ENCODE results near the gene CRHR1. TPM values are rescaled to one million over a fixed set of nuclear protein-coding genes. Genes with fewer than 3 reads are reported as not detected.

CRHR1 gene
- total RNA-seq (not detected), total RNA-seq (0 to 0.12 (median 0) reads per million in 29 experiments)
- not detected for total RNA-seq (2013)

GRCh38 chr17:45784293-45784740, at the start of gene CRHR1:
Gene CRHR1, plus strand, starts transcription at chr17:45784320. Its CDS starts 225 bp downstream, at chr17:45784545.
- peak within 1 kb of the TSS; percentile 45 to 58 for H3K4me3 ChIP-seq (ENCODE audit: control insufficient read depth in 1 of 2, extremely low read depth in 1 of 2, low read length in 1 of 2)
- 2% methylated on average over 48 of the region's 56 CpGs for WGBS (ENCODE audit: insufficient coverage)
- POLR2A ChIA-PET: no interaction called here
- peaks cover 0 to 20% of the 10 kb centered on the region in 2 experiments for H3K4me1 ChIP-seq (ENCODE audit: control insufficient read depth in 1 of 2, extremely low read depth in 1 of 2, insufficient read depth in 2 of 2, low read length in 2 of 2)
- Mint-ChIP-seq H3K9me3 (no peaks in the 10 kb centered on the region), H3K36me3 (no peaks in the 10 kb centered on the region), H3K27me3 (peaks cover 59 to 73% of the 10 kb centered on the region in 2 donors), H3K4me3 (peak within 1 kb of the TSS; percentile 70 to 75 (median 71)), H3K27ac (no peak within 1 kb of the TSS), H3K4me1 (peaks cover 0 to 17% (median 8%) of the 10 kb centered on the region in 3 donors)
- no peaks in the 10 kb centered on the region for H3K9me3 ChIP-seq
- ATAC-seq (replicated peaks in 1 of 4) (peak; percentile 14 to 31 (median 18)), DNase-seq (peak in 1 of 35 experiments; percentile 6)
- CTCF ChIA-PET: no interaction called here
- H3K36me3 ChIP-seq (ENCODE audit: control insufficient read depth in 2 of 2, extremely low read depth in 1 of 2, insufficient read depth in 1 of 2, low read length in 1 of 2): no peaks in the 10 kb centered on the region
- H3K27ac ChIP-seq (ENCODE audit: low read length): no peak within 1 kb of the TSS
- H3K27me3 ChIP-seq (replicated peaks in 1 of 2; ENCODE audit: control insufficient read depth in 2 of 2, extremely low read depth in 1 of 2, insufficient read depth in 2 of 2, low read length in 1 of 2): peaks cover 16 to 74% of the 10 kb centered on the region in 2 experiments

- no peak overlapping the region for H3K4me3 Mint-ChIP-seq
- 67% methylated on average over 1 of the region's 3 CpGs for WGBS (ENCODE audit: insufficient coverage)
These were observed 49.5 kb upstream of the CRHR1 start for GRCh38 chr17:45734598-45734997.

GRCh38 chr17:45735488-45735887, 48.6 kb upstream of the CRHR1 start:
- no peaks in the 10 kb centered on the region for H3K9me3 ChIP-seq
- ChIA-PET POLR2A (no interaction called here), CTCF (no interaction called here)
- WGBS (ENCODE audit: insufficient coverage): 0% methylated on average over 1 of the region's 1 CpG
- no peak overlapping the region for H3K27ac ChIP-seq (ENCODE audit: low read length)
- DNase-seq: no peak
- H3K27ac Mint-ChIP-seq: no peak overlapping the region
- H3K4me1 ChIP-seq (ENCODE audit: control insufficient read depth in 1 of 2, extremely low read depth in 1 of 2, insufficient read depth in 2 of 2, low read length in 2 of 2): no peaks in the 10 kb centered on the region
- H3K27me3 ChIP-seq (replicated peaks in 1 of 2; ENCODE audit: control insufficient read depth in 2 of 2, extremely low read depth in 1 of 2, insufficient read depth in 2 of 2, low read length in 1 of 2): peaks cover 0 to 26% of the 10 kb centered on the region in 2 experiments
- ATAC-seq (replicated peaks in 1 of 4): no peak
- peaks cover 19 to 28% of the 10 kb centered on the region in 2 donors for H3K27me3 Mint-ChIP-seq
- H3K9me3 Mint-ChIP-seq: peaks cover 7 to 14% (median 10%) of the 10 kb centered on the region in 3 donors
- no peaks in the 10 kb centered on the region for H3K36me3 ChIP-seq (ENCODE audit: control insufficient read depth in 2 of 2, extremely low read depth in 1 of 2, insufficient read depth in 1 of 2, low read length in 1 of 2)
- peaks cover 0 to 4% (median 0%) of the 10 kb centered on the region in 3 donors for H3K4me1 Mint-ChIP-seq
- peaks cover 6% of the 10 kb centered on the region for H3K36me3 Mint-ChIP-seq
- H3K4me3 Mint-ChIP-seq: no peak overlapping the region
- no peak overlapping the region for H3K4me3 ChIP-seq (ENCODE audit: control insufficient read depth in 1 of 2, extremely low read depth in 1 of 2, low read length in 1 of 2)

More at GRCh38 chr17:45734598-45734997, 49.5 kb upstream of the CRHR1 start:
- no peak overlapping the region for H3K27ac ChIP-seq (ENCODE audit: low read length)
- H3K4me1 Mint-ChIP-seq: no peaks in the 10 kb centered on the region
- peaks cover 0 to 22% of the 10 kb centered on the region in 2 experiments for H3K27me3 ChIP-seq (replicated peaks in 1 of 2; ENCODE audit: control insufficient read depth in 2 of 2, extremely low read depth in 1 of 2, insufficient read depth in 2 of 2, low read length in 1 of 2)
- CTCF ChIA-PET: no interaction called here
- H3K9me3 ChIP-seq: no peaks in the 10 kb centered on the region
- H3K4me1 ChIP-seq (ENCODE audit: control insufficient read depth in 1 of 2, extremely low read depth in 1 of 2, insufficient read depth in 2 of 2, low read length in 2 of 2): no peaks in the 10 kb centered on the region
- H3K36me3 Mint-ChIP-seq: peaks cover 6% of the 10 kb centered on the region
- DNase-seq: no peak
- POLR2A ChIA-PET: no interaction called here
- H3K4me3 ChIP-seq (ENCODE audit: control insufficient read depth in 1 of 2, extremely low read depth in 1 of 2, low read length in 1 of 2): no peak overlapping the region
- ATAC-seq (replicated peaks in 1 of 4): no peak
- no peaks in the 10 kb centered on the region for H3K36me3 ChIP-seq (ENCODE audit: control insufficient read depth in 2 of 2, extremely low read depth in 1 of 2, insufficient read depth in 1 of 2, low read length in 1 of 2)
- peaks cover 7 to 21% (median 10%) of the 10 kb centered on the region in 3 donors for H3K9me3 Mint-ChIP-seq
- peaks cover 25 to 26% of the 10 kb centered on the region in 2 donors for H3K27me3 Mint-ChIP-seq
- H3K27ac Mint-ChIP-seq: no peak overlapping the region

GRCh38 chr17:45739786-45740185, 44.3 kb upstream of the CRHR1 start:
- H3K4me1 Mint-ChIP-seq: peaks cover 0 to 7% (median 0%) of the 10 kb centered on the region in 3 donors
- 92% methylated on average over 2 of the region's 2 CpGs for WGBS (ENCODE audit: insufficient coverage)
- CTCF ChIA-PET: no interaction called here

GRCh38 chr17:45740553-45741330, 43.4 kb upstream of the CRHR1 start:
- Mint-ChIP-seq H3K27ac (no peak overlapping the region), H3K4me1 (peaks cover 0 to 7% (median 0%) of the 10 kb centered on the region in 3 donors), H3K4me3 (peak overlapping the region in 1 of 3 donors; percentile 24), H3K27me3 (peaks cover 24% of the 10 kb centered on the region in 2 donors), H3K9me3 (no peaks in the 10 kb centered on the region), H3K36me3 (no peaks in the 10 kb centered on the region)
- Histone ChIP-seq H3K27me3 (replicated peaks in 1 of 2; ENCODE audit: control insufficient read depth in 2 of 2, extremely low read depth in 1 of 2, insufficient read depth in 2 of 2, low read length in 1 of 2) (peaks cover 3 to 28% of the 10 kb centered on the region in 2 experiments), H3K36me3 (ENCODE audit: control insufficient read depth in 2 of 2, extremely low read depth in 1 of 2, insufficient read depth in 1 of 2, low read length in 1 of 2) (no peaks in the 10 kb centered on the region), H3K27ac (ENCODE audit: low read length) (no peak overlapping the region), H3K9me3 (no peaks in the 10 kb centered on the region), H3K4me1 (ENCODE audit: control insufficient read depth in 1 of 2, extremely low read depth in 1 of 2, insufficient read depth in 2 of 2, low read length in 2 of 2) (no peaks in the 10 kb centered on the region), H3K4me3 (ENCODE audit: control insufficient read depth in 1 of 2, extremely low read depth in 1 of 2, low read length in 1 of 2) (no peak overlapping the region)
- DNase-seq (peak in 2 of 35 experiments; percentile 3 to 7), ATAC-seq (replicated peaks in 1 of 4) (peak in 1 of 4 experiments; percentile 64)
- 80% methylated on average over 1 of the region's 5 CpGs for WGBS (ENCODE audit: insufficient coverage)
- ChIA-PET POLR2A (no interaction called here), CTCF (interaction anchor here in 1 of 2 donors (0.9 kb wide), 1 partner anchor 16 kb away, joined by 3 read pairs; no protein-coding TSS in a partner anchor)

More at GRCh38 chr17:45739786-45740185, 44.3 kb upstream of the CRHR1 start:
- Mint-ChIP-seq H3K4me3 (no peak overlapping the region), H3K27ac (no peak overlapping the region), H3K9me3 (no peaks in the 10 kb centered on the region), H3K27me3 (peaks cover 17 to 20% of the 10 kb centered on the region in 2 donors), H3K36me3 (no peaks in the 10 kb centered on the region)
- no peak for ATAC-seq (replicated peaks in 1 of 4)
- DNase-seq: no peak
- POLR2A ChIA-PET: no interaction called here
- peaks cover 3 to 23% of the 10 kb centered on the region in 2 experiments for H3K27me3 ChIP-seq (replicated peaks in 1 of 2; ENCODE audit: control insufficient read depth in 2 of 2, extremely low read depth in 1 of 2, insufficient read depth in 2 of 2, low read length in 1 of 2)
- no peaks in the 10 kb centered on the region for H3K36me3 ChIP-seq (ENCODE audit: control insufficient read depth in 2 of 2, extremely low read depth in 1 of 2, insufficient read depth in 1 of 2, low read length in 1 of 2)
- no peak overlapping the region for H3K27ac ChIP-seq (ENCODE audit: low read length)
- no peaks in the 10 kb centered on the region for H3K9me3 ChIP-seq
- H3K4me3 ChIP-seq (ENCODE audit: control insufficient read depth in 1 of 2, extremely low read depth in 1 of 2, low read length in 1 of 2): no peak overlapping the region
- H3K4me1 ChIP-seq (ENCODE audit: control insufficient read depth in 1 of 2, extremely low read depth in 1 of 2, insufficient read depth in 2 of 2, low read length in 2 of 2): no peaks in the 10 kb centered on the region

GRCh38 chr17:45742251-45742650, 41.9 kb upstream of the CRHR1 start:
- ChIA-PET CTCF (no interaction called here), POLR2A (no interaction called here)
- H3K9me3 ChIP-seq: no peaks in the 10 kb centered on the region
- no peak overlapping the region for H3K4me3 Mint-ChIP-seq
- H3K27ac Mint-ChIP-seq: no peak overlapping the region
- H3K9me3 Mint-ChIP-seq: no peaks in the 10 kb centered on the region
- ATAC-seq (replicated peaks in 1 of 4) (no peak), DNase-seq (no peak)
- no peak overlapping the region for H3K27ac ChIP-seq (ENCODE audit: low read length)
- peaks cover 3 to 40% of the 10 kb centered on the region in 2 experiments for H3K27me3 ChIP-seq (replicated peaks in 1 of 2; ENCODE audit: control insufficient read depth in 2 of 2, extremely low read depth in 1 of 2, insufficient read depth in 2 of 2, low read length in 1 of 2)
- H3K36me3 ChIP-seq (ENCODE audit: control insufficient read depth in 2 of 2, extremely low read depth in 1 of 2, insufficient read depth in 1 of 2, low read length in 1 of 2): no peaks in the 10 kb centered on the region
- H3K4me1 ChIP-seq (ENCODE audit: control insufficient read depth in 1 of 2, extremely low read depth in 1 of 2, insufficient read depth in 2 of 2, low read length in 2 of 2): no peaks in the 10 kb centered on the region
- H3K4me3 ChIP-seq (ENCODE audit: control insufficient read depth in 1 of 2, extremely low read depth in 1 of 2, low read length in 1 of 2): no peak overlapping the region
- H3K4me1 Mint-ChIP-seq: peaks cover 0 to 7% (median 0%) of the 10 kb centered on the region in 3 donors
- WGBS (ENCODE audit: insufficient coverage): 100% methylated on average over 1 of the region's 1 CpG
- H3K36me3 Mint-ChIP-seq: no peaks in the 10 kb centered on the region
- peaks cover 24% of the 10 kb centered on the region in 2 donors for H3K27me3 Mint-ChIP-seq
